HCT116 (cell line): Measurements from ENCODE around the gene NPLOC4. TPM values are rescaled to one million over a fixed set of nuclear protein-coding genes. Genes with fewer than 3 reads are reported as not detected.
A peak's percentile ranks its signal among the peaks of the same experiment; 100 is the strongest.

Experiments used
- ATAC-seq: fragments of 200-7000 bp; cut with Tn5 transposase; 2 replicates; pipeline ENCODE4 v1.9.1; 2020; ENCODE audit warnings: mild to moderate bottlenecking, moderate library complexity
- BruUV-seq: library from RNA; stranded (reverse); fragments of 400-500 nt; replicated peaks from 2 replicates; lab custom pipeline; 2021; lab: Mats Ljungman, UMichigan
- CTCF ChIA-PET: fragments of 300-600 bp; sonication (Branson Sonifier 250); formaldehyde crosslinking; loops from one replicate; lab custom pipeline; 2021; ENCODE audit warnings: antibody characterized with exemption; lab: Charles Lee
- POLR2A ChIA-PET: fragments of 300-600, 350-600 bp; sonication (Branson Sonifier 250); formaldehyde crosslinking; loops from one replicate; lab custom pipeline; 2021; ENCODE audit warnings: antibody characterized with exemption; lab: Charles Lee
- RAD21 ChIA-PET, 2 experiments: fragments of 300-600 bp; sonication (Branson Sonifier 250); formaldehyde crosslinking; loops; one replicate each; lab custom pipeline; 2023; ENCODE audit warnings: low total read pairs in 2 of 2; ENCODE audit not compliant: uncharacterized antibody in 2 of 2, unreplicated experiment in 2 of 2, low non-redundant PET in 1 of 2; lab: Charles Lee
- DNase-seq: peaks from one replicate; pipeline ENCODE4 v3.0.0-alpha.2; 2010; ENCODE audit warnings: low read depth, low spot score
- H2AFZ ChIP-seq: fragments of 200-600 bp; shearing (Covaris generic), sonication (generic); 2 replicates; pipeline ENCODE4 v1.6.1; 2017; ENCODE audit warnings: low read depth, mixed run types, mixed read lengths, antibody characterized with exemption, low read length; ENCODE audit not compliant: poor library complexity, severe bottlenecking
- H3K27ac ChIP-seq: 2 replicates; pipeline ENCODE4 v1.5.1; 2012; ENCODE audit warnings: low read depth, low read length
- H3K27me3 ChIP-seq: fragments of 200-600 bp; sonication (generic); 2 replicates; pipeline ENCODE4 v1.6.1; 2016; ENCODE audit warnings: mixed run types, low read length, mixed read lengths; ENCODE audit not compliant: insufficient read depth
- H3K36me3 ChIP-seq, 2 experiments: fragments of 200-500 bp in 1 of 2; fragments of 200-600 bp in 1 of 2; sonication (Bioruptor generic) in 1 of 2; sonication (generic) in 1 of 2; 2 replicates each; pipeline versions ENCODE4 v1.5.1 to v1.6.1; 2014 to 2016; ENCODE audit warnings: low read length in 2 of 2, inconsistent platforms in 1 of 2, mixed read lengths in 1 of 2, mixed run types in 1 of 2; ENCODE audit not compliant: insufficient read depth in 2 of 2, control insufficient read depth in 1 of 2
- H3K4me1 ChIP-seq, 2 experiments: fragments of 200-600 bp in 1 of 2; sonication (generic) in 1 of 2; 2 replicates each; pipeline versions ENCODE4 v1.5.1 to v1.6.1; 2012 to 2017; ENCODE audit warnings: low read length in 2 of 2, inconsistent platforms in 1 of 2, mild to moderate bottlenecking in 1 of 2, mixed read lengths in 1 of 2, mixed run types in 1 of 2, moderate library complexity in 1 of 2; ENCODE audit not compliant: insufficient read depth in 2 of 2, control insufficient read depth in 1 of 2
- H3K4me2 ChIP-seq: fragments of 200-600 bp; sonication (generic); 2 replicates; pipeline ENCODE4 v1.6.1; 2017; ENCODE audit warnings: mixed run types, low read length, mixed read lengths
- H3K4me3 ChIP-seq, 2 experiments: fragments of 200-600 bp in 1 of 2; sonication (generic) in 1 of 2; replicated peaks in 1 of 2; 2 replicates each; pipeline ENCODE4 v1.5.1; 2011 to 2016; ENCODE audit warnings: low read length in 2 of 2, control low read depth in 1 of 2, low read depth in 1 of 2, mild to moderate bottlenecking in 1 of 2, mixed read lengths in 1 of 2, mixed run types in 1 of 2
- H3K79me2 ChIP-seq: fragments of 200-600 bp; sonication (generic); 2 replicates; pipeline ENCODE4 v1.6.1; 2017; ENCODE audit warnings: mild to moderate bottlenecking, mixed run types, low read length, moderate library complexity, mixed read lengths; ENCODE audit not compliant: insufficient read depth
- H3K9ac ChIP-seq: fragments of 200-600 bp; sonication (generic); 2 replicates; pipeline ENCODE4 v1.6.1; 2016; ENCODE audit warnings: low read length, mixed read lengths
- H3K9me2 ChIP-seq: fragments of 200-600 bp; sonication (generic), shearing (Covaris generic); 2 replicates; pipeline ENCODE4 v1.6.1; 2017; ENCODE audit warnings: mixed run types, mild to moderate bottlenecking, moderate library complexity; ENCODE audit not compliant: insufficient read depth
- H3K9me3 ChIP-seq, 2 experiments: fragments of 200-500 bp in 1 of 2; fragments of 200-600 bp in 1 of 2; sonication (Bioruptor generic) in 1 of 2; sonication (generic) in 1 of 2; 2 replicates each; pipeline ENCODE4 v1.6.1; 2014 to 2017; ENCODE audit warnings: low read length in 2 of 2, mixed read lengths in 2 of 2, inconsistent platforms in 1 of 2, low read depth in 1 of 2, mild to moderate bottlenecking in 1 of 2, mixed run types in 1 of 2, moderate library complexity in 1 of 2; ENCODE audit not compliant: control insufficient read depth in 1 of 2, insufficient read depth in 1 of 2
- H4K20me1 ChIP-seq: fragments of 200-600 bp; sonication (generic), shearing (Covaris generic); 2 replicates; pipeline ENCODE4 v1.6.1; 2017; ENCODE audit warnings: mixed run types, mild to moderate bottlenecking, moderate library complexity; ENCODE audit not compliant: insufficient read depth
- CEBPB ChIP-seq: IDR thresholded peaks from 2 replicates; pipeline ENCODE4 v1.6.1; 2012; ENCODE audit warnings: low read depth
- ELF1 ChIP-seq: IDR thresholded peaks from 2 replicates; pipeline ENCODE4 v1.6.1; 2012; ENCODE audit warnings: low read depth, borderline replicate concordance
- EZH2 ChIP-seq: fragments of 200-600 bp; sonication (generic); IDR thresholded peaks from 2 replicates; pipeline ENCODE4 v1.6.1; 2017; ENCODE audit warnings: antibody characterized with exemption, mixed run types
- EZH2phosphoT487 ChIP-seq: fragments of 200-600 bp; IDR thresholded peaks from 2 replicates; pipeline ENCODE4 v1.6.1; 2018; ENCODE audit warnings: antibody characterized with exemption, borderline replicate concordance
- FOSL1 ChIP-seq: IDR thresholded peaks from 2 replicates; pipeline ENCODE4 v1.6.1; 2012; ENCODE audit warnings: low read depth
- JUND ChIP-seq: IDR thresholded peaks from 2 replicates; pipeline ENCODE4 v1.6.1; 2012
- POLR2AphosphoS5 ChIP-seq: IDR thresholded peaks from 2 replicates; pipeline ENCODE4 v1.6.1; 2011; ENCODE audit warnings: mild to moderate bottlenecking, low read depth, low read length, moderate library complexity
- SP1 ChIP-seq: IDR thresholded peaks from 2 replicates; pipeline ENCODE4 v1.6.1; 2012; ENCODE audit warnings: low read depth
- SRF ChIP-seq: IDR thresholded peaks from 2 replicates; pipeline ENCODE4 v1.6.1; 2012; ENCODE audit warnings: low read depth
- TCF7L2 ChIP-seq: IDR thresholded peaks from 2 replicates; pipeline ENCODE4 v1.7.0; 2011; ENCODE audit warnings: borderline replicate concordance, inconsistent platforms; ENCODE audit not compliant: insufficient read depth, insufficient read length; ENCODE audit errors: extremely low read depth
- YY1 ChIP-seq: IDR thresholded peaks from 2 replicates; pipeline ENCODE4 v1.6.1; 2011; ENCODE audit warnings: low read length, low read depth, moderate library complexity, mild to moderate bottlenecking; ENCODE audit not compliant: insufficient replicate concordance; ENCODE audit errors: extremely low read depth
- ZFX ChIP-seq: fragments of 450-650 bp; IDR thresholded peaks from 2 replicates; pipeline ENCODE4 v1.6.1; 2017
- ZNF274 ChIP-seq: fragments of 200-500 bp; sonication (Bioruptor generic); IDR thresholded peaks from 2 replicates; pipeline ENCODE4 v1.6.1; 2014; ENCODE audit warnings: mild to moderate bottlenecking, low read depth, low read length, inconsistent platforms
- intact Hi-C: fragments of 100-400 bp; cut with micrococcal nuclease; formaldehyde crosslinking; loops from 2 replicates; pipeline ENCODE4 v1.10.0; 2022
- total RNA-seq: library from RNA; stranded (reverse); gene quantifications from one replicate; pipeline ENCODE4 v1.2.1, GENCODE V29; 2021; ENCODE audit not compliant: unreplicated experiment
- TF ChIP-seq, protein P1 (sequence below): IDR thresholded peaks from 2 replicates; pipeline ENCODE4 v1.6.1; 2012; ENCODE audit warnings: low read depth
- TF ChIP-seq, protein P2 (sequence below): IDR thresholded peaks from 2 replicates; pipeline ENCODE4 v1.6.1; 2012
- TF ChIP-seq, protein P3 (sequence below): IDR thresholded peaks from 2 replicates; pipeline ENCODE4 v1.6.1; 2012

The NPLOC4 gene
- total RNA-seq, 1 experiment from 2014 or later = 137 TPM

DNA sequence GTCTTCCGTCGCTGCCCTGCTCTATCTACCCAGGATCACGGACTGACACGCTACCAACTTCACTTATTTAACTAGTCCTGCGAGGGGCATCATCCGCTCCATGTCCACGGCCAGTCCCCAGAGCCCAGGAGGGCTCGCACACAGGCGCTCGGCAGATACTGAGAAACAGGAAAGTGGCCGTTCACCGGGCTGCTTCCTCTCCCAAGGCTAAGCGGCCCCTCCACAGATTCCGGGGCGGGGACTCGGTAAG, 29.1 kb upstream of the NPLOC4 start:
- no peak for DNase-seq
- Histone ChIP-seq H3K4me3 (peak overlapping the region; percentile 78 to 84), H3K27ac (peak overlapping the region; percentile 86)
- intact Hi-C loops = no loop called here
- TF ChIP-seq EZH2phosphoT487 (no peak), CEBPB (no peak), ELF1 (no peak), ZNF274 (no peak), SP1 (no peak), YY1 (no peak), TCF7L2 (no peak), JUND (no peak), EZH2 (no peak), SRF (no peak), ZFX (no peak), POLR2AphosphoS5 (no peak), FOSL1 (no peak)
- TF ChIP-seq, protein P1, sequence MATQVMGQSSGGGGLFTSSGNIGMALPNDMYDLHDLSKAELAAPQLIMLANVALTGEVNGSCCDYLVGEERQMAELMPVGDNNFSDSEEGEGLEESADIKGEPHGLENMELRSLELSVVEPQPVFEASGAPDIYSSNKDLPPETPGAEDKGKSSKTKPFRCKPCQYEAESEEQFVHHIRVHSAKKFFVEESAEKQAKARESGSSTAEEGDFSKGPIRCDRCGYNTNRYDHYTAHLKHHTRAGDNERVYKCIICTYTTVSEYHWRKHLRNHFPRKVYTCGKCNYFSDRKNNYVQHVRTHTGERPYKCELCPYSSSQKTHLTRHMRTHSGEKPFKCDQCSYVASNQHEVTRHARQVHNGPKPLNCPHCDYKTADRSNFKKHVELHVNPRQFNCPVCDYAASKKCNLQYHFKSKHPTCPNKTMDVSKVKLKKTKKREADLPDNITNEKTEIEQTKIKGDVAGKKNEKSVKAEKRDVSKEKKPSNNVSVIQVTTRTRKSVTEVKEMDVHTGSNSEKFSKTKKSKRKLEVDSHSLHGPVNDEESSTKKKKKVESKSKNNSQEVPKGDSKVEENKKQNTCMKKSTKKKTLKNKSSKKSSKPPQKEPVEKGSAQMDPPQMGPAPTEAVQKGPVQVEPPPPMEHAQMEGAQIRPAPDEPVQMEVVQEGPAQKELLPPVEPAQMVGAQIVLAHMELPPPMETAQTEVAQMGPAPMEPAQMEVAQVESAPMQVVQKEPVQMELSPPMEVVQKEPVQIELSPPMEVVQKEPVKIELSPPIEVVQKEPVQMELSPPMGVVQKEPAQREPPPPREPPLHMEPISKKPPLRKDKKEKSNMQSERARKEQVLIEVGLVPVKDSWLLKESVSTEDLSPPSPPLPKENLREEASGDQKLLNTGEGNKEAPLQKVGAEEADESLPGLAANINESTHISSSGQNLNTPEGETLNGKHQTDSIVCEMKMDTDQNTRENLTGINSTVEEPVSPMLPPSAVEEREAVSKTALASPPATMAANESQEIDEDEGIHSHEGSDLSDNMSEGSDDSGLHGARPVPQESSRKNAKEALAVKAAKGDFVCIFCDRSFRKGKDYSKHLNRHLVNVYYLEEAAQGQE = no peak
- TF ChIP-seq, protein P2, sequence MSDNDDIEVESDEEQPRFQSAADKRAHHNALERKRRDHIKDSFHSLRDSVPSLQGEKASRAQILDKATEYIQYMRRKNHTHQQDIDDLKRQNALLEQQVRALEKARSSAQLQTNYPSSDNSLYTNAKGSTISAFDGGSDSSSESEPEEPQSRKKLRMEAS = no peak
- TF ChIP-seq, protein P3, sequence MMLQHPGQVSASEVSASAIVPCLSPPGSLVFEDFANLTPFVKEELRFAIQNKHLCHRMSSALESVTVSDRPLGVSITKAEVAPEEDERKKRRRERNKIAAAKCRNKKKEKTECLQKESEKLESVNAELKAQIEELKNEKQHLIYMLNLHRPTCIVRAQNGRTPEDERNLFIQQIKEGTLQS = no peak
- TF ChIP-seq, all 23 proteins: peak for 0
- ChIA-PET RAD21 (interaction anchor here in 1 of 2 experiments (2.2 kb wide), 1 partner anchor 18 kb away, joined by 4 read pairs; the partner anchor contains the start of genes ARL16 and HGS), CTCF (no interaction called here), POLR2A (interaction anchor here (1.2 to 2.7 kb wide), 3 partner anchors 10 to 18 kb away, joined by 5 to 9 read pairs (median 7); partner anchors contain the start of genes ARL16, HGS and PDE6G)
- Histone ChIP-seq H3K9me3 (no peaks in the 10 kb centered on the region), H3K36me3 (peaks cover 18 to 39% of the 10 kb centered on the region in 2 experiments), H2AFZ (no peak overlapping the region), H3K79me2 (peaks cover 61% of the 10 kb centered on the region), H3K4me2 (peak overlapping the region; percentile 89), H3K4me1 (peaks cover 40 to 48% of the 10 kb centered on the region in 2 experiments), H4K20me1 (peaks cover 3% of the 10 kb centered on the region; the same call in 1 of the 2 replicates), H3K27me3 (no peaks in the 10 kb centered on the region), H3K9ac (peak overlapping the region; percentile 97), H3K9me2 (no peaks in the 10 kb centered on the region)
- ATAC-seq = no peak
- BruUV-seq = TSS peak; percentile 83
